Measurements from ENCODE around the gene MYADML2. TPM values are rescaled to one million over a fixed set of nuclear protein-coding genes. Genes with fewer than 3 reads are reported as not detected.

MYADML2 gene
- total RNA-seq, 1 experiment from 2014 or later = 0.22 TPM

DNA sequence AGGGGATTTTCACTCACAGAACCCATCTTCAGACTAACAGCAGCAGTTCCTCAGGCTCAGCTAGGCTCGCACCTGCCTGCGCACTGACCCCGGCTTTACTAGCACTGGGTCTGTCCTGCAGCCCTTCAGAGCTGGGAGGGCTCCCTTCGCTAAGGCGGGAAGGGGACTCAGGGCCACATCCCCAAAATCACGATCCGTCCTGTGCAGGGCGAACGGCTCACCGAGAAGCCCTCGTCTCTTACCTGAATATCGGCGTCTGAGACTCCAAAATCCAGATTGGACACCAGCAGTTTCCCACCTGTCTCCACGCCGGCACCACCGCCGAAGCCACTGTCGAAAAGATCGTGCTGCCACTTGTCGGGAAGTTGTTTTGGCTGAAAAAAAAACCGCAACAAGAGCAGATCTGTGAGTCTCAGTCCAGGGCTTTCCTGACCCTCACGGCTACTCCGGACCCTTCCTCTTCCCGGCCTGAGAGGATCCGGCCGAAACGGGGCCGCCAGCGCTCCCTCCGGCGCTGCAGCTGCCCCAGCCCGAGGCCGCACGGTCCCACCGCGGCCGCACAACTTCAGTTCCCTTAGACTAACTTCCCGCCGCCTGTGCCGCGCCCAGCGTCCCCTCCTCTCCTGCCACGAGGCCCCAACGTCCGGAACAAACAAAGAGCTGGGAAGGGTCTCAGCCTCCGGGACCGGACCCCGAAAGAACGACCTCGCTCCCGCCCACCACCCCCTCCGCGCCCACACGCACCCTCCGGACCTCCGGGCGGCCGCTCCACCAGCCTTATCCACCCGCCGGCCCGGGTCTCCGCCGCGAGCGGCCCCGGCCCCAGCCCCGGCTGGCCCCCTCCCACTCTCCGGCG is 56.4 kb downstream of the MYADML2 start:
- Histone ChIP-seq H3K14ac (ENCODE audit: insufficient read depth, low read length) (peak overlapping the region; percentile 68), H2BK20ac (ENCODE audit: low read depth, low read length, poor library complexity, severe bottlenecking) (no peak overlapping the region), H4K20me1 (ENCODE audit: control insufficient read depth, insufficient read depth, insufficient read length) (no peaks in the 10 kb centered on the region), H3K4me2 (ENCODE audit: insufficient read depth, insufficient read length, low read length) (peak overlapping the region; percentile 83), H3K56ac (ENCODE audit: insufficient read length, low read depth, low read length) (no peak overlapping the region), H3T11ph (ENCODE audit: low read length) (no peak overlapping the region), H3K9me3 (ENCODE audit: control insufficient read depth, low read depth, low read length) (no peaks in the 10 kb centered on the region), H4K5ac (ENCODE audit: insufficient read length, low read depth, low read length) (no peak overlapping the region), H2AFZ (ENCODE audit: low read length) (no peak overlapping the region), H2AK5ac (ENCODE audit: insufficient read length, low read length) (no peak overlapping the region), H2BK120ac (ENCODE audit: low read depth, low read length, poor library complexity, severe bottlenecking) (no peak overlapping the region), H3K4ac (ENCODE audit: low read depth, low read length) (no peak overlapping the region; the same call in 1 of the 2 replicates), H3K18ac (ENCODE audit: insufficient read length, low read depth, low read length) (no peak overlapping the region), H2BK15ac (ENCODE audit: low read depth, low read length) (no peak overlapping the region), H3K27me3 (ENCODE audit: insufficient read depth, low read length) (no peaks in the 10 kb centered on the region), H4K8ac (replicated peaks; ENCODE audit: insufficient read length, low read depth, low read length) (no peak overlapping the region), H3K79me1 (ENCODE audit: insufficient read depth, low read depth, low read length, poor library complexity, severe bottlenecking) (peaks cover 24% of the 10 kb centered on the region), H3K9ac (ENCODE audit: extremely low read depth, insufficient read length, low read length) (peak overlapping the region; percentile 83), H3K23me2 (ENCODE audit: insufficient read length, low read depth, low read length, poor library complexity, severe bottlenecking) (peaks cover 7% of the 10 kb centered on the region), H4K91ac (ENCODE audit: insufficient read length, low read depth, low read length) (no peak overlapping the region), H3K4me1 (ENCODE audit: insufficient read depth, low read length) (no peaks in the 10 kb centered on the region), H3K23ac (ENCODE audit: insufficient read length, low read depth, low read length) (no peak overlapping the region), H2BK12ac (ENCODE audit: insufficient read length, low read depth, low read length) (no peak overlapping the region), H3K27ac (ENCODE audit: insufficient read length, low read depth, low read length) (no peak overlapping the region), H2BK5ac (ENCODE audit: insufficient read length, low read length) (no peak overlapping the region), H3K79me2 (ENCODE audit: insufficient read depth, low read length) (peaks cover 17% of the 10 kb centered on the region; the same call in 1 of the 2 replicates)
- peaks cover 41 to 67% (median 60%) of the 10 kb centered on the region in 3 experiments for H3K36me3 Mint-ChIP-seq (ENCODE audit: insufficient read depth in 1 of 3, low read depth in 3 of 3)
- peak; percentile 31 for DNase-seq
- H3K27me3 Mint-ChIP-seq (ENCODE audit: low read depth) = 0 out of 2 replicates have a peak, but pooled peaks cover under 1% of the 10 kb centered on the region
- H3K9me3 Mint-ChIP-seq = no peaks in the 10 kb centered on the region
- H3K4me1 Mint-ChIP-seq = peaks cover 3 to 16% of the 10 kb centered on the region in 2 experiments; a peak in 3 of 4 replicates
- WGBS (ENCODE audit: extremely low coverage, insufficient read length, low lambda C conversion rate) = no CpG with 5 or more reads among the region's 69 CpGs
- H3K27ac Mint-ChIP-seq = peak overlapping the region; percentile 92 to 97 (median 95)
- H3K4me3 Mint-ChIP-seq = peak overlapping the region; percentile 89 to 92
- TF ChIP-seq CTCF (conservative IDR thresholded peaks at IDR 0.05) = no peak

Other genes with a start within 250 kb of the MYADML2 start
- 140 and 146 TPM in 2 replicates for gene MRPL12, start 243.9 kb downstream of the MYADML2 start, total RNA-seq (2021)
- 28.1 and 30.9 TPM in 2 replicates for gene SLC25A10, start 234.9 kb downstream of the MYADML2 start, total RNA-seq (2021)
- 0.24 and 0.26 TPM in 2 replicates for gene GCGR, start 143.1 kb downstream of the MYADML2 start, total RNA-seq (2021)
- gene MCRIP1, start 113.9 kb downstream of the MYADML2 start, total RNA-seq (2021) = 117 and 118 TPM in 2 replicates
- gene PPP1R27, start 112.2 kb downstream of the MYADML2 start, total RNA-seq (2021) = 0.15 and 0.22 TPM in 2 replicates
- gene P4HB, start 86.7 kb downstream of the MYADML2 start, total RNA-seq (2021) = 364 and 366 TPM in 2 replicates
- 247 and 255 TPM in 2 replicates for gene ARHGDIA, start 75.9 kb downstream of the MYADML2 start, total RNA-seq (2021)
- 212 and 219 TPM in 2 replicates for gene ALYREF, start 55.6 kb downstream of the MYADML2 start, total RNA-seq (2021)
- gene ANAPC11, start 55.5 kb downstream of the MYADML2 start, total RNA-seq (2021) = 197 and 208 TPM in 2 replicates
- 2.1 and 2.4 TPM in 2 replicates for gene NPB, start 45.0 kb downstream of the MYADML2 start, total RNA-seq (2021)
- gene PCYT2, start 35.8 kb downstream of the MYADML2 start, total RNA-seq (2021) = 24.5 and 24.9 TPM in 2 replicates
- 28.7 and 29.7 TPM in 2 replicates for gene SIRT7, start 29.1 kb downstream of the MYADML2 start, total RNA-seq (2021)
- 31.4 and 33.7 TPM in 2 replicates for gene MAFG, start 19.5 kb downstream of the MYADML2 start, total RNA-seq (2021)
- gene PYCR1, start 9.9 kb downstream of the MYADML2 start, total RNA-seq (2021) = 111 and 116 TPM in 2 replicates
- 2.0 and 2.1 TPM in 2 replicates for gene NOTUM, start 14.0 kb upstream of the MYADML2 start, total RNA-seq (2021)
- gene ASPSCR1, start 30.4 kb upstream of the MYADML2 start, total RNA-seq (2021) = 50.9 and 53.1 TPM in 2 replicates
- 77.9 and 82.8 TPM in 2 replicates for gene CENPX, start 75.6 kb upstream of the MYADML2 start, total RNA-seq (2021)
- 28.7 and 30.6 TPM in 2 replicates for gene LRRC45, start 76.1 kb upstream of the MYADML2 start, total RNA-seq (2021)
- gene RAC3, start 84.4 kb upstream of the MYADML2 start, total RNA-seq (2021) = 84.8 and 85.8 TPM in 2 replicates
- 90.6 and 93.6 TPM in 2 replicates for gene DCXR, start 90.5 kb upstream of the MYADML2 start, total RNA-seq (2021)
- 34.0 and 36.5 TPM in 2 replicates for gene RFNG, start 104.6 kb upstream of the MYADML2 start, total RNA-seq (2021)
- 164 TPM in 2 replicates for gene GPS1, start 104.7 kb upstream of the MYADML2 start, total RNA-seq (2021)
- gene DUS1L, start 118.6 kb upstream of the MYADML2 start, total RNA-seq (2021) = 103 and 104 TPM in 2 replicates
- 420 and 433 TPM in 2 replicates for gene FASN, start 151.0 kb upstream of the MYADML2 start, total RNA-seq (2021)

Data from H9 (cell line).